GM21737 (cell line): ENCODE data around the gene ARSK.

Experiments
- ATAC-seq: cut with Tn5 transposase; IDR thresholded peaks from one replicate; pipeline ENCODE4 v1.9.1; 2021; ENCODE audit warnings: mild to moderate bottlenecking, moderate library complexity; ENCODE audit not compliant: unreplicated experiment

ARSK gene

GRCh38 chr5:95646569-95647431 lies 91.9 kb downstream of the ARSK start, which contains the start of gene RFESD:
RFESD (plus strand) TSS chr5:95646777; CDS start chr5:95652272, 5,495 bp downstream.
- peak; percentile 97 for ATAC-seq

- ATAC-seq = no peak
Measured at GRCh38 chr5:95647886-95648860, 93.3 kb downstream of the ARSK start.

- no peak for ATAC-seq
Measured at GRCh38 chr5:95649274-95649673, 94.4 kb downstream of the ARSK start.

GRCh38 chr5:95649842-95650620 lies 95.1 kb downstream of the ARSK start:
- ATAC-seq = no peak

GRCh38 chr5:95652849-95653248 lies 97.9 kb downstream of the ARSK start:
- no peak for ATAC-seq

GRCh38 chr5:95654196-95654595 lies 99.3 kb downstream of the ARSK start:
- ATAC-seq = no peak
